Measurements from ENCODE around the gene MGME1. TPM values are rescaled to one million over a fixed set of nuclear protein-coding genes. Genes with fewer than 3 reads are reported as not detected.

Gene MGME1
- total RNA-seq, 4 donors from 2014 or later: 7.8 to 23.0 (median 14.9) TPM

DNA sequence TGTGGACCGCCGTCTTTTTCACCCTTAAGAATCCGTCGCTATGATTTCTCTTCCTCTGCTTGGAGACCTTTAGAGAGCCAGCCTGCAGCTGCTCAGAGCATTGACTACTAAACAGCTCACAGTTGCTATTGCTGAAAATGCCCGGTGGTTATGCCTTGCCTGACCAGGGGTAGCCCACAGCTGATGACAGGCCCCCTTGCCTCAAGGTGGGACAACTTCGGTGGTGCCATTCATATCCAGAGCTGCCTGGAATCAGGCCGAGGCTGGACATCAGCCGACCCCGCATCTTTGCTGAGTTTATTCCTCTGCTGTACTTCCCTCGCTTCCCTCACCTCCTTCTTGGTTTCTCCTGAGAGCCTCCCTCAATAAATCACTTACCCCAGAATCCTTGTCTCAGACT lies 49.3 kb downstream of the MGME1 start:
- TF ChIP-seq, protein P1, sequence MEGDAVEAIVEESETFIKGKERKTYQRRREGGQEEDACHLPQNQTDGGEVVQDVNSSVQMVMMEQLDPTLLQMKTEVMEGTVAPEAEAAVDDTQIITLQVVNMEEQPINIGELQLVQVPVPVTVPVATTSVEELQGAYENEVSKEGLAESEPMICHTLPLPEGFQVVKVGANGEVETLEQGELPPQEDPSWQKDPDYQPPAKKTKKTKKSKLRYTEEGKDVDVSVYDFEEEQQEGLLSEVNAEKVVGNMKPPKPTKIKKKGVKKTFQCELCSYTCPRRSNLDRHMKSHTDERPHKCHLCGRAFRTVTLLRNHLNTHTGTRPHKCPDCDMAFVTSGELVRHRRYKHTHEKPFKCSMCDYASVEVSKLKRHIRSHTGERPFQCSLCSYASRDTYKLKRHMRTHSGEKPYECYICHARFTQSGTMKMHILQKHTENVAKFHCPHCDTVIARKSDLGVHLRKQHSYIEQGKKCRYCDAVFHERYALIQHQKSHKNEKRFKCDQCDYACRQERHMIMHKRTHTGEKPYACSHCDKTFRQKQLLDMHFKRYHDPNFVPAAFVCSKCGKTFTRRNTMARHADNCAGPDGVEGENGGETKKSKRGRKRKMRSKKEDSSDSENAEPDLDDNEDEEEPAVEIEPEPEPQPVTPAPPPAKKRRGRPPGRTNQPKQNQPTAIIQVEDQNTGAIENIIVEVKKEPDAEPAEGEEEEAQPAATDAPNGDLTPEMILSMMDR (IDR thresholded peaks at IDR 0.05; ENCODE audit: low read depth): no peak

- TF ChIP-seq, protein P1 (IDR thresholded peaks at IDR 0.05; ENCODE audit: low read depth): no peak
These were observed 50.2 kb downstream of the MGME1 start for GRCh38 chr20:18019068-18019467.

GRCh38 chr20:18020931-18021330 lies 52.1 kb downstream of the MGME1 start:
- TF ChIP-seq, protein P1 (IDR thresholded peaks at IDR 0.05; ENCODE audit: low read depth): no peak

DNA sequence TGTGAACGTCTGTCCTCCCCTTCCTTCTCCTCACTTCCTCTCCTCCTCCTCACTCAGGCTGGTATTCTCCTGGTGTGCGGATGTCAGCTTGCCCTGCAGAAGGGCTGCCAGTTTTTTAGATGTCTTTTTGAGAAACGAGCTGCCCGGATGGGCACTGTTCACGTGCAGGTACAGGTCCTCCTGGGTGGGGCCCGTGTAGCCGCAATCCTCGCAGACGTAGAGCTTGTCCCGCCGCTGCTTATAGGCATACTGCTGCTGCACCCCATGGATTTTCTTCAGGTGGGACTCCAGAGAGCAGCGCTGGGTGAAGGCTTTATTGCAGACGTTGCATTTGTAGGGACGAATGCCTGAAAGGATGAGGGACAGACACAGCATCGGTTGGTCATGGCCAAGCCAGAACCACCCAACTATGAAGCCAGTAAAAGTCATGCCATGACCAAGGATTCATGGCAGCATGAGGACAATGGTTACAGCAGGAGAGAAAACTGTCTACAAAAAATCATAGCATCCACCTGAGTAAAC lies 55.8 kb downstream of the MGME1 start:
- TF ChIP-seq, protein P1 (IDR thresholded peaks at IDR 0.05; ENCODE audit: low read depth): no peak

DNA sequence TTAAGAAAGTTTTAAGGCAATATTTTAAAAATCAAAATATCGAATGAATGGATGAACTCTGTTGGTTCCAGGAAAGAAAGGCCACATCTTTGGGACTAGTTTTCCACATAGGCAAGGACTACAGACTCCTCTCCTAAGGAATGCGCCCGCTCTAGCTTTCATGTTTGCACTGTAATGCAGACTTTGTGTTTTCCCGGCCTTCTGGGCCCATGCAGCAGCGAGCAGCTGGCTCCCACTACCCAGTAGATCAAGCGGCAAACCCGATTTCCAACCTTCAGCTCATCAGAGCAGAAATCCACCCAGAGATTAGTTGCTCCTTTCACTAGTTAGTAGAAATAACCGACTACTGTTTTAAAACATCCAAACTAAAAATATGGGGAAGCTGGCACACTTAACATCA lies 61.2 kb downstream of the MGME1 start:
- TF ChIP-seq, protein P1 (IDR thresholded peaks at IDR 0.05; ENCODE audit: low read depth): no peak

DNA sequence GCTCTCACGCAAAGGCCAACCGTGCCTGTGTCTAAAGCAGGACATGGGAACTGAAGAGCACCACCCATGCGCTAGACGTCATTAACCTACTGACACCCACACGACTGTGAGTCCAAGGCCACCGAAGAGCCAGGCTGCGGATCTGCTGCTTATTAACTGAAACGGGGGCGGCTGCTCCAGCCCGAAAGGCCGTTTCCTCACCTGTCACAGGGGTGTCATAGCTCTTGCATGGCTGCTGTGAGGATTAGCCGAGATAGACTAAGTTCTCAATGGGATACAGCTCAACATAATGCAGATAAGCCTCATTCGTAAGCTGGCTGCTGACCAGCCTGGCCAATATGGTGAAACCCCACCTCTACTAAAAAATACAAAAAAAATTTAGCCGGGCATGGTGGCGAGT lies 62.2 kb downstream of the MGME1 start:
- TF ChIP-seq, protein P1 (IDR thresholded peaks at IDR 0.05; ENCODE audit: low read depth): no peak

DNA sequence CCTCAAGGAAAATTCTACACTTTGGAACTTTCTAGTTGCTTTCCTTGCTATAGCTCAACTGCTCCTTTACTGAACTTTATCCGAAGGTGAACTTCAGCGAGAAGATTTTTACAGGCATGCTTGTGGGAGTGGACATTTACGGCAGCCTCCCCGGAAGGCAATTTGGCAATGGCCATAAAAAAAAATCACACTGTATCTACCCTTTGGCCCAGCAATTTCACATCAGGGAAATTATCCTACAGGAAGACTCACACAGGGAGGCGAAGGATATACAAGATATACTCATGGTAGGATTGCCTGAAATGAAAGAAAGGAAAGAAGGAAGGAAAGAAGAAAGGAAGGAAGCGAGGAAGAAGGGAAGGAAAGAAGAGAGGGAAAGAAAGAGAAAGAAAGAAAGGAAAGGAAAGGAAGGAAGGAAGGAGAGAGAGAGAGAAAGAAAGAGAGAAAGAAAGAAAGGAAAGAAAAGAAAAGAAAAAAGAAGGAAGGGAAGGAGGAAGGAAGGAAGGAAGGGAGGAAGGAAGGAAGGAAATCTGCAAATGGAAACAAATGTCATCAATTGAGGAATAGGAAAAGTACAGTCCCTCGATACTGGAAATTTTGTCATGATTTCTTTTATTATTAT lies 63.2 kb downstream of the MGME1 start:
- TF ChIP-seq, protein P1 (IDR thresholded peaks at IDR 0.05; ENCODE audit: low read depth): no peak
